ENCODE results near the gene MEIOB. TPM values are rescaled to one million over a fixed set of nuclear protein-coding genes. Genes with fewer than 3 reads are reported as not detected.
"Not testable (repeated sequence)": the region's sequence is repeated elsewhere in the genome, so short reads cannot be mapped to it uniquely, and the experiment has no call there.

MEIOB gene
- total and polyA plus RNA-seq, 2 experiments from 2014 or later = 0.28 TPM; not detected in 1

DNA sequence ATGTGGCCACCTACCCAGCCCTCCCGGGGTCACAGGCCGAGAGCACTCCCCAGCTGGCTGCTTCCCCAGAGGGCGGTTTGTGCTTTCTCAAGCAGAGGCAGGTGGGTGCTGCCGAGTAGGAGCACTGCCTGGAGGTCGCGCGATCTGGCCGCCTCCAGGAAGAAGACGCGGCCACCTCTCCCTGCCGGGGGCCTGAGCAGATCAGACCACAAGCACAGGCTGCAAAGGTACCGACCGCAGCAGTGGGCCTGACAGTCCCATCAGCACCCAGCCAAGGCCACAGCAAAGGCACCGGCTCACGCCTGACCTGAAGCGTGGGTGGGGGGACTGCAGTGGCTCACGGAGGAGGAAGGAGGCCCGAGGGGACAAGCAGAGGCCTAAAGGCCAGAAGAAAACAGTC lies 63.3 kb downstream of the MEIOB start:
- Histone ChIP-seq H3K27me3 (no peaks in the 10 kb centered on the region), H3K4me3 (no peak overlapping the region), H2AFZ (no peak overlapping the region), H4K20me1 (ENCODE audit: insufficient read depth, poor library complexity, severe bottlenecking) (peaks cover 3% of the 10 kb centered on the region), H3K27ac (no peak overlapping the region), H3K4me1 (ENCODE audit: insufficient read depth) (no peaks in the 10 kb centered on the region), H3K36me3 (replicated peaks; ENCODE audit: insufficient read depth, low read depth) (no peaks in the 10 kb centered on the region), H3K9me2 (replicated peaks; ENCODE audit: insufficient read depth) (no peaks in the 10 kb centered on the region), H3K4me2 (no peak overlapping the region), H3K79me2 (no peaks in the 10 kb centered on the region), H3K9me3 (ENCODE audit: low read depth) (no peaks in the 10 kb centered on the region)
- TF ChIP-seq, protein P1, sequence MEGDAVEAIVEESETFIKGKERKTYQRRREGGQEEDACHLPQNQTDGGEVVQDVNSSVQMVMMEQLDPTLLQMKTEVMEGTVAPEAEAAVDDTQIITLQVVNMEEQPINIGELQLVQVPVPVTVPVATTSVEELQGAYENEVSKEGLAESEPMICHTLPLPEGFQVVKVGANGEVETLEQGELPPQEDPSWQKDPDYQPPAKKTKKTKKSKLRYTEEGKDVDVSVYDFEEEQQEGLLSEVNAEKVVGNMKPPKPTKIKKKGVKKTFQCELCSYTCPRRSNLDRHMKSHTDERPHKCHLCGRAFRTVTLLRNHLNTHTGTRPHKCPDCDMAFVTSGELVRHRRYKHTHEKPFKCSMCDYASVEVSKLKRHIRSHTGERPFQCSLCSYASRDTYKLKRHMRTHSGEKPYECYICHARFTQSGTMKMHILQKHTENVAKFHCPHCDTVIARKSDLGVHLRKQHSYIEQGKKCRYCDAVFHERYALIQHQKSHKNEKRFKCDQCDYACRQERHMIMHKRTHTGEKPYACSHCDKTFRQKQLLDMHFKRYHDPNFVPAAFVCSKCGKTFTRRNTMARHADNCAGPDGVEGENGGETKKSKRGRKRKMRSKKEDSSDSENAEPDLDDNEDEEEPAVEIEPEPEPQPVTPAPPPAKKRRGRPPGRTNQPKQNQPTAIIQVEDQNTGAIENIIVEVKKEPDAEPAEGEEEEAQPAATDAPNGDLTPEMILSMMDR (IDR thresholded peaks at IDR 0.05; ENCODE audit: poor library complexity) = no peak
- no peak for DNase-seq (ENCODE audit: low spot score)
- 83% methylated on average over 18 of the region's 18 CpGs for WGBS (ENCODE audit: low lambda C conversion rate, missing lambda C conversion rate)

DNA sequence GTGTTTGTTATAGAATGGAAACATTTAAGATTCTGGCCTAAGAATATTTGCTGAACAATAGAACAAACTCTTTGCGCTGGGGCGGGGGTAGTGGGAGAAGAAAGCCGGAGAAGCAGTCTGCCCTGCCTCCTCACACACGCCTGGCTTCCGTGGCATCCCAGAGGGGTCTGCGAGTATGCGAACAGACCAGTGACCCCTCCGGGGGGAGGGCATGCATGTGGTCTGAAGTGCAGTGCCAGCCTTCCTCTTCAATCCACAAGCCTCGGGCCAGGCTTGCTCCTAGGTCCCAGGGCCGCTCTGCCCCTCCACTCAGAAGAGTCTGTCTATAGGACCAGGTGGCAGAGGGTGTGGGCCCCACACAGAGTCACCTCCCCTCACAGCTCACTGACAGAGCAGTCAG lies 64.3 kb downstream of the MEIOB start:
- no peaks in the 10 kb centered on the region for H3K4me1 ChIP-seq (ENCODE audit: insufficient read depth)
- no peak overlapping the region for H2AFZ ChIP-seq
- H3K4me2 ChIP-seq = no peak overlapping the region
- H3K27ac ChIP-seq = no peak overlapping the region
- no peaks in the 10 kb centered on the region for H3K79me2 ChIP-seq
- no peaks in the 10 kb centered on the region for H3K9me3 ChIP-seq (ENCODE audit: low read depth)
- WGBS (ENCODE audit: low lambda C conversion rate, missing lambda C conversion rate) = 90% methylated on average over 10 of the region's 10 CpGs
- H4K20me1 ChIP-seq (ENCODE audit: insufficient read depth, poor library complexity, severe bottlenecking) = no peaks in the 10 kb centered on the region
- no peak for DNase-seq (ENCODE audit: low spot score)
- TF ChIP-seq, protein P1 (IDR thresholded peaks at IDR 0.05; ENCODE audit: poor library complexity) = no peak
- TF ChIP-seq EZH2phosphoT487 (IDR thresholded peaks at IDR 0.05; ENCODE audit: low read depth, severe bottlenecking, unreplicated experiment) = no peak
- no peak for TF ChIP-seq EZH2 (IDR thresholded peaks at IDR 0.05; ENCODE audit: borderline replicate concordance)
- no peaks in the 10 kb centered on the region for H3K36me3 ChIP-seq (replicated peaks; ENCODE audit: insufficient read depth, low read depth)
- H3K27me3 ChIP-seq = no peaks in the 10 kb centered on the region
- H3K9me2 ChIP-seq (replicated peaks; ENCODE audit: insufficient read depth) = no peaks in the 10 kb centered on the region
- H3K4me3 ChIP-seq = no peak overlapping the region

DNA sequence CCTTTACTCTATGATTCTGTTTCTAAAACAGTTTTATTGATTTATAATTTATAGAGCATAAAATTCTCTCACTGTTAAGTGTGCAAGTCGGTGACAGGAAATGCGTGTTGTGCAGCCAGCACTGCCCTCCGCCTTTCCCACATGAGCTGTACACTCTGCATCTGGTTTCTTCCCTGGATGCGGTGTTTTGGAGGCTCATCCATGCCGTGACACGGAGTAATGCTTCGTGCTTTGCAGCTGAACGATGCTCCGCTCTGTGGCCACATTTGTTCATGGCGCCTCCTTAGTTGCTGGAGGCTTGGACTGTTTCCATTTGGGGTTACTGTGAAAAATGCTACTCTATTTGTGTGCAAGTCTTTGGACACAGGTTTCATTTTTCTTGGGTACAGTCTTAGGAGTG lies 71.3 kb downstream of the MEIOB start:
- no peaks in the 10 kb centered on the region for H3K36me3 ChIP-seq (replicated peaks; ENCODE audit: insufficient read depth, low read depth)
- no peaks in the 10 kb centered on the region for H3K9me2 ChIP-seq (replicated peaks; ENCODE audit: insufficient read depth)
- no peaks in the 10 kb centered on the region for H3K79me2 ChIP-seq
- H3K4me2 ChIP-seq = no peak overlapping the region
- TF ChIP-seq, protein P1 (IDR thresholded peaks at IDR 0.05; ENCODE audit: poor library complexity) = no peak
- TF ChIP-seq EZH2phosphoT487 (IDR thresholded peaks at IDR 0.05; ENCODE audit: low read depth, severe bottlenecking, unreplicated experiment) (no peak), EZH2 (IDR thresholded peaks at IDR 0.05; ENCODE audit: borderline replicate concordance) (no peak)
- H2AFZ ChIP-seq = no peak overlapping the region
- WGBS (ENCODE audit: low lambda C conversion rate, missing lambda C conversion rate) = 91% methylated on average over 10 of the region's 10 CpGs
- no peak overlapping the region for H3K4me3 ChIP-seq
- H3K27ac ChIP-seq = no peak overlapping the region
- H3K4me1 ChIP-seq (ENCODE audit: insufficient read depth) = no peaks in the 10 kb centered on the region
- H4K20me1 ChIP-seq (ENCODE audit: insufficient read depth, poor library complexity, severe bottlenecking) = no peaks in the 10 kb centered on the region
- DNase-seq (ENCODE audit: low spot score) = no peak
- no peaks in the 10 kb centered on the region for H3K9me3 ChIP-seq (ENCODE audit: low read depth)
- H3K27me3 ChIP-seq = no peaks in the 10 kb centered on the region

DNA sequence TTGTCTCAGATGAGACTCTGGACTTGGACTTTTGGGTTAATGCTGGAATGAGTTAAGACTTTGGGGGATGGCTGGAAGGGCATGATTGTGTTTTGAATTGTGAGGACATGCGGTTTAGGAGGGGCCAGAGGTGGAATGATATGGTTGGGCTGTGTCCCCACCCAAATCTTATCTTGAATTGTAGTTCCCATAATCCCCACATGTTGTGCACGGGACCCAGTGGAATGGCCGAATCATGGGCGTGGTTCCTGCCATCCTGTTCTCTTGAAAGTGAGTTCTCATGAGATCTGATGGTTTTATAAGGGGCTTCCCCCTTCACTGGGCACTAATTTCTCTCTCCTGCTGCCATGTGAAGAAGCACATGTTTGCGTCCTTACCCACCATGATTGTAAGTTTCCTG lies 72.7 kb downstream of the MEIOB start:
- not testable (repeated sequence) for H3K36me3 ChIP-seq (replicated peaks; ENCODE audit: insufficient read depth, low read depth); H4K20me1 ChIP-seq (ENCODE audit: insufficient read depth, poor library complexity, severe bottlenecking); H3K4me1 ChIP-seq (ENCODE audit: insufficient read depth); H3K27me3 ChIP-seq; H3K4me3 ChIP-seq; H3K27ac ChIP-seq; H3K9me2 ChIP-seq (replicated peaks; ENCODE audit: insufficient read depth); DNase-seq (ENCODE audit: low spot score); H3K79me2 ChIP-seq; H3K9me3 ChIP-seq (ENCODE audit: low read depth); H2AFZ ChIP-seq; H3K4me2 ChIP-seq
- 77% methylated on average over 5 of the region's 5 CpGs for WGBS (ENCODE audit: low lambda C conversion rate, missing lambda C conversion rate)

Measured in hepatocyte (in vitro differentiated cells).